ENCODE data around the gene CCM2L. TPM values are rescaled to one million over a fixed set of nuclear protein-coding genes. Genes with fewer than 3 reads are reported as not detected.

The CCM2L gene
- total RNA-seq, 4 donors from 2014 or later = 0.88 to 8.3 (median 3.9) TPM

GRCh38 chr20:31975874-31976273, 34.4 kb upstream of the CCM2L start:
- H3K4me3 ChIP-seq = no peak overlapping the region
- no peak overlapping the region for H3K27ac ChIP-seq
- no peaks in the 10 kb centered on the region for H3K36me3 ChIP-seq
- H3K27me3 ChIP-seq = no peaks in the 10 kb centered on the region
- TF ChIP-seq, protein P1, sequence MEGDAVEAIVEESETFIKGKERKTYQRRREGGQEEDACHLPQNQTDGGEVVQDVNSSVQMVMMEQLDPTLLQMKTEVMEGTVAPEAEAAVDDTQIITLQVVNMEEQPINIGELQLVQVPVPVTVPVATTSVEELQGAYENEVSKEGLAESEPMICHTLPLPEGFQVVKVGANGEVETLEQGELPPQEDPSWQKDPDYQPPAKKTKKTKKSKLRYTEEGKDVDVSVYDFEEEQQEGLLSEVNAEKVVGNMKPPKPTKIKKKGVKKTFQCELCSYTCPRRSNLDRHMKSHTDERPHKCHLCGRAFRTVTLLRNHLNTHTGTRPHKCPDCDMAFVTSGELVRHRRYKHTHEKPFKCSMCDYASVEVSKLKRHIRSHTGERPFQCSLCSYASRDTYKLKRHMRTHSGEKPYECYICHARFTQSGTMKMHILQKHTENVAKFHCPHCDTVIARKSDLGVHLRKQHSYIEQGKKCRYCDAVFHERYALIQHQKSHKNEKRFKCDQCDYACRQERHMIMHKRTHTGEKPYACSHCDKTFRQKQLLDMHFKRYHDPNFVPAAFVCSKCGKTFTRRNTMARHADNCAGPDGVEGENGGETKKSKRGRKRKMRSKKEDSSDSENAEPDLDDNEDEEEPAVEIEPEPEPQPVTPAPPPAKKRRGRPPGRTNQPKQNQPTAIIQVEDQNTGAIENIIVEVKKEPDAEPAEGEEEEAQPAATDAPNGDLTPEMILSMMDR (IDR thresholded peaks at IDR 0.05) = no peak
- no peak for TF ChIP-seq POLR2A (IDR thresholded peaks at IDR 0.05)
- no peak for DNase-seq
- H3K4me1 ChIP-seq = no peaks in the 10 kb centered on the region
- no peaks in the 10 kb centered on the region for H3K9me3 ChIP-seq

DNA sequence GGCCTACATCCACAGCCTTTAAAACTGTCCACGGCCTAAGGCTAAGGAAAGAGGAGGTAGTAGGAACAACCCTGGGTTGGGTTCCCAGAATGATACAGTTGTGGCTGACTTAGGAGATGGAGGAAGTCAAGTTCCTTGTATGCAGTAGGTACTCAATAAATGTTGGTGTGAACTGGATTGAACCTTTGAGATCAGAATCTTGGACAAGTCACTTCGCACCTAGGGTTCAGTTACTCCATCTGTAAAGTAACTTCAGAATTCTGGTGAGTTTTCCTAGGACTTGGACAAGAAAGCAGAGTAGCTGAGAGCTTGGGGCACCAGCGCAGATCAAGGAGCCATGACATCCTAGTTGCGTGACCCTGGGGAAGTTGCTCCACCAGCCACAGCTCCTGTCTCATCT, 33.2 kb upstream of the CCM2L start:
- Histone ChIP-seq H3K4me1 (no peaks in the 10 kb centered on the region), H3K27me3 (no peaks in the 10 kb centered on the region), H3K9me3 (no peaks in the 10 kb centered on the region), H3K36me3 (no peaks in the 10 kb centered on the region), H3K4me3 (no peak overlapping the region), H3K27ac (no peak overlapping the region)
- DNase-seq = no peak
- no peak for TF ChIP-seq POLR2A (IDR thresholded peaks at IDR 0.05)
- TF ChIP-seq, protein P1 (IDR thresholded peaks at IDR 0.05) = no peak

- Histone ChIP-seq H3K9me3 (no peaks in the 10 kb centered on the region), H3K27me3 (no peaks in the 10 kb centered on the region), H3K4me3 (no peak overlapping the region), H3K4me1 (no peaks in the 10 kb centered on the region), H3K36me3 (no peaks in the 10 kb centered on the region), H3K27ac (no peak overlapping the region)
- TF ChIP-seq, protein P1 (IDR thresholded peaks at IDR 0.05) = no peak
- TF ChIP-seq POLR2A (IDR thresholded peaks at IDR 0.05) = no peak
- DNase-seq = no peak
Observed at GRCh38 chr20:31979713-31980426, 30.4 kb upstream of the CCM2L start.

- Histone ChIP-seq H3K9me3 (no peaks in the 10 kb centered on the region), H3K4me1 (no peaks in the 10 kb centered on the region), H3K27ac (no peak overlapping the region), H3K4me3 (no peak overlapping the region), H3K36me3 (no peaks in the 10 kb centered on the region), H3K27me3 (no peaks in the 10 kb centered on the region)
- no peak for DNase-seq
- TF ChIP-seq, protein P1 (IDR thresholded peaks at IDR 0.05) = no peak
- no peak for TF ChIP-seq POLR2A (IDR thresholded peaks at IDR 0.05)
Observed at GRCh38 chr20:31981784-31982183, 28.5 kb upstream of the CCM2L start.

GRCh38 chr20:31984981-31985471, 25.2 kb upstream of the CCM2L start:
- Histone ChIP-seq H3K9me3 (no peaks in the 10 kb centered on the region), H3K4me3 (no peak overlapping the region), H3K27me3 (no peaks in the 10 kb centered on the region), H3K36me3 (no peaks in the 10 kb centered on the region), H3K27ac (no peak overlapping the region), H3K4me1 (no peaks in the 10 kb centered on the region)
- no peak for DNase-seq
- TF ChIP-seq, protein P1 (IDR thresholded peaks at IDR 0.05) = no peak
- TF ChIP-seq POLR2A (IDR thresholded peaks at IDR 0.05) = no peak
